Lower leg skin (tissue), 3 donors: ENCODE data around the gene UBN1.

Source experiments
- CTCF ChIP-seq, 3 donors: fragments of 450-650 bp; IDR thresholded peaks; one replicate each; pipeline ENCODE4 v1.5.1; 2016; ENCODE audit warnings: antibody characterized with exemption in 3 of 3, mild to moderate bottlenecking in 3 of 3, moderate library complexity in 2 of 3
- POLR2A ChIP-seq, 2 donors: fragments of 450-650 bp; IDR thresholded peaks; one replicate each; pipeline ENCODE4 v1.6.1; 2016 to 2017; ENCODE audit warnings: antibody characterized with exemption in 2 of 2, mild to moderate bottlenecking in 1 of 2, moderate library complexity in 1 of 2

- TF ChIP-seq CTCF (IDR thresholded peaks at IDR 0.05) (no peak), POLR2A (IDR thresholded peaks at IDR 0.05) (no peak)
Measured at GRCh38 chr16:4865231-4865860, 18.1 kb downstream of the UBN1 start.
